ENCODE results near the gene EXPH5.

The EXPH5 gene

GRCh38 chr11:108568195-108568858, 25.2 kb downstream of the EXPH5 start:
- no CpG with 5 or more reads among the region's 11 CpGs for WGBS (ENCODE audit: insufficient coverage, insufficient read length)
- Histone ChIP-seq H3K9me3 (ENCODE audit: control insufficient read depth, insufficient read depth, low read length) (no peaks in the 10 kb centered on the region), H3K4me1 (ENCODE audit: control insufficient read depth, insufficient read depth, low read length) (no peaks in the 10 kb centered on the region), H3K4me3 (ENCODE audit: low read length) (no peak overlapping the region), H3K27ac (ENCODE audit: low read length) (no peak overlapping the region), H3K27me3 (ENCODE audit: control insufficient read depth, insufficient read depth, low read length) (no peaks in the 10 kb centered on the region), H3K36me3 (ENCODE audit: control insufficient read depth, insufficient read depth, low read length) (no peaks in the 10 kb centered on the region)
- DNase-seq (ENCODE audit: low read depth, low spot score): no peak

GRCh38 chr11:108565653-108566052, 27.9 kb downstream of the EXPH5 start:
- Histone ChIP-seq H3K36me3 (ENCODE audit: control insufficient read depth, insufficient read depth, low read length) (no peaks in the 10 kb centered on the region), H3K4me1 (ENCODE audit: control insufficient read depth, insufficient read depth, low read length) (no peaks in the 10 kb centered on the region), H3K4me3 (ENCODE audit: low read length) (no peak overlapping the region), H3K9me3 (ENCODE audit: control insufficient read depth, insufficient read depth, low read length) (no peaks in the 10 kb centered on the region), H3K27me3 (ENCODE audit: control insufficient read depth, insufficient read depth, low read length) (no peaks in the 10 kb centered on the region), H3K27ac (ENCODE audit: low read length) (no peak overlapping the region)
- no CpG with 5 or more reads among the region's 3 CpGs for WGBS (ENCODE audit: insufficient coverage, insufficient read length)
- DNase-seq (ENCODE audit: low read depth, low spot score): no peak

GRCh38 chr11:108562746-108563581, 30.6 kb downstream of the EXPH5 start:
- Histone ChIP-seq H3K4me1 (ENCODE audit: control insufficient read depth, insufficient read depth, low read length) (no peaks in the 10 kb centered on the region), H3K36me3 (ENCODE audit: control insufficient read depth, insufficient read depth, low read length) (no peaks in the 10 kb centered on the region), H3K4me3 (ENCODE audit: low read length) (no peak overlapping the region), H3K27ac (ENCODE audit: low read length) (no peak overlapping the region), H3K27me3 (ENCODE audit: control insufficient read depth, insufficient read depth, low read length) (no peaks in the 10 kb centered on the region), H3K9me3 (ENCODE audit: control insufficient read depth, insufficient read depth, low read length) (no peaks in the 10 kb centered on the region)
- no peak for DNase-seq (ENCODE audit: low read depth, low spot score)
- no CpG with 5 or more reads among the region's 5 CpGs for WGBS (ENCODE audit: insufficient coverage, insufficient read length)

- H3K4me1 ChIP-seq (ENCODE audit: control insufficient read depth, insufficient read depth, low read length): no peaks in the 10 kb centered on the region
- H3K36me3 ChIP-seq (ENCODE audit: control insufficient read depth, insufficient read depth, low read length): no peaks in the 10 kb centered on the region
- H3K27ac ChIP-seq (ENCODE audit: low read length): no peak overlapping the region
- no peak overlapping the region for H3K4me3 ChIP-seq (ENCODE audit: low read length)
- WGBS (ENCODE audit: insufficient coverage, insufficient read length): no CpG with 5 or more reads among the region's 3 CpGs
- H3K27me3 ChIP-seq (ENCODE audit: control insufficient read depth, insufficient read depth, low read length): no peaks in the 10 kb centered on the region
- H3K9me3 ChIP-seq (ENCODE audit: control insufficient read depth, insufficient read depth, low read length): no peaks in the 10 kb centered on the region
- DNase-seq (ENCODE audit: low read depth, low spot score): no peak
Observed at GRCh38 chr11:108561535-108561991, 32.0 kb downstream of the EXPH5 start.

GRCh38 chr11:108559904-108560303, 33.7 kb downstream of the EXPH5 start:
- WGBS (ENCODE audit: insufficient coverage, insufficient read length): no CpG with 5 or more reads among the region's 2 CpGs
- Histone ChIP-seq H3K9me3 (ENCODE audit: control insufficient read depth, insufficient read depth, low read length) (no peaks in the 10 kb centered on the region), H3K27me3 (ENCODE audit: control insufficient read depth, insufficient read depth, low read length) (no peaks in the 10 kb centered on the region), H3K36me3 (ENCODE audit: control insufficient read depth, insufficient read depth, low read length) (no peaks in the 10 kb centered on the region), H3K4me3 (ENCODE audit: low read length) (no peak overlapping the region), H3K27ac (ENCODE audit: low read length) (no peak overlapping the region), H3K4me1 (ENCODE audit: control insufficient read depth, insufficient read depth, low read length) (no peaks in the 10 kb centered on the region)
- DNase-seq (ENCODE audit: low read depth, low spot score): no peak

GRCh38 chr11:108559340-108559739, 34.2 kb downstream of the EXPH5 start:
- Histone ChIP-seq H3K27me3 (ENCODE audit: control insufficient read depth, insufficient read depth, low read length) (no peaks in the 10 kb centered on the region), H3K4me1 (ENCODE audit: control insufficient read depth, insufficient read depth, low read length) (no peaks in the 10 kb centered on the region), H3K4me3 (ENCODE audit: low read length) (no peak overlapping the region), H3K27ac (ENCODE audit: low read length) (no peak overlapping the region), H3K9me3 (ENCODE audit: control insufficient read depth, insufficient read depth, low read length) (no peaks in the 10 kb centered on the region), H3K36me3 (ENCODE audit: control insufficient read depth, insufficient read depth, low read length) (no peaks in the 10 kb centered on the region)
- WGBS (ENCODE audit: insufficient coverage, insufficient read length): no CpG with 5 or more reads among the region's 2 CpGs
- DNase-seq (ENCODE audit: low read depth, low spot score): no peak

- DNase-seq (ENCODE audit: low read depth, low spot score): no peak
- Histone ChIP-seq H3K36me3 (ENCODE audit: control insufficient read depth, insufficient read depth, low read length) (no peaks in the 10 kb centered on the region), H3K4me1 (ENCODE audit: control insufficient read depth, insufficient read depth, low read length) (no peaks in the 10 kb centered on the region), H3K27me3 (ENCODE audit: control insufficient read depth, insufficient read depth, low read length) (no peaks in the 10 kb centered on the region), H3K4me3 (ENCODE audit: low read length) (no peak overlapping the region), H3K27ac (ENCODE audit: low read length) (no peak overlapping the region), H3K9me3 (ENCODE audit: control insufficient read depth, insufficient read depth, low read length) (no peaks in the 10 kb centered on the region)
- WGBS (ENCODE audit: insufficient coverage, insufficient read length): no CpG with 5 or more reads among the region's 2 CpGs
Observed at GRCh38 chr11:108558222-108558621, 35.3 kb downstream of the EXPH5 start.

- no peak for DNase-seq (ENCODE audit: low read depth, low spot score)
- Histone ChIP-seq H3K36me3 (ENCODE audit: control insufficient read depth, insufficient read depth, low read length) (no peaks in the 10 kb centered on the region), H3K4me3 (ENCODE audit: low read length) (no peak overlapping the region), H3K27ac (ENCODE audit: low read length) (no peak overlapping the region), H3K9me3 (ENCODE audit: control insufficient read depth, insufficient read depth, low read length) (no peaks in the 10 kb centered on the region), H3K27me3 (ENCODE audit: control insufficient read depth, insufficient read depth, low read length) (no peaks in the 10 kb centered on the region), H3K4me1 (ENCODE audit: control insufficient read depth, insufficient read depth, low read length) (peaks cover 3% of the 10 kb centered on the region)
- no CpG with 5 or more reads among the region's 2 CpGs for WGBS (ENCODE audit: insufficient coverage, insufficient read length)
Observed at GRCh38 chr11:108556019-108556418, 37.5 kb downstream of the EXPH5 start.

GRCh38 chr11:108551651-108552462, 41.7 kb downstream of the EXPH5 start:
- no peak overlapping the region for H3K27ac ChIP-seq (ENCODE audit: low read length)
- no CpG with 5 or more reads among the region's 10 CpGs for whole genome bisulfite sequencing (ENCODE audit: insufficient coverage, insufficient read length)
- no peaks in the 10 kb centered on the region for H3K27me3 ChIP-seq (ENCODE audit: control insufficient read depth, insufficient read depth, low read length)
- peaks cover 3% of the 10 kb centered on the region for H3K4me1 ChIP-seq (ENCODE audit: control insufficient read depth, insufficient read depth, low read length)
- no peaks in the 10 kb centered on the region for H3K9me3 ChIP-seq (ENCODE audit: control insufficient read depth, insufficient read depth, low read length)
- no peaks in the 10 kb centered on the region for H3K36me3 ChIP-seq (ENCODE audit: control insufficient read depth, insufficient read depth, low read length)
- DNase-seq (ENCODE audit: low read depth, low spot score): no peak
- no peak overlapping the region for H3K4me3 ChIP-seq (ENCODE audit: low read length)

GRCh38 chr11:108549319-108549885, 44.2 kb downstream of the EXPH5 start:
- no CpG with 5 or more reads among the region's 3 CpGs for WGBS (ENCODE audit: insufficient coverage, insufficient read length)
- no peaks in the 10 kb centered on the region for H3K36me3 ChIP-seq (ENCODE audit: control insufficient read depth, insufficient read depth, low read length)
- H3K27me3 ChIP-seq (ENCODE audit: control insufficient read depth, insufficient read depth, low read length): no peaks in the 10 kb centered on the region
- no peaks in the 10 kb centered on the region for H3K9me3 ChIP-seq (ENCODE audit: control insufficient read depth, insufficient read depth, low read length)
- peaks cover 3% of the 10 kb centered on the region for H3K4me1 ChIP-seq (ENCODE audit: control insufficient read depth, insufficient read depth, low read length)
- H3K4me3 ChIP-seq (ENCODE audit: low read length): no peak overlapping the region
- no peak overlapping the region for H3K27ac ChIP-seq (ENCODE audit: low read length)
- DNase-seq (ENCODE audit: low read depth, low spot score): no peak
